Stimulated activated CD4-positive, alpha-beta T cell treated with anti-CD3 and anti-CD28 coated beads, Interleukin-1b, Interleukin-23, amount 100 ng/mL, for 1 hour (primary cell): Measurements from ENCODE around the gene FTHL17.

ENCODE experiments used
- DNase-seq, 2 donors: peaks; one replicate each; pipeline ENCODE4 v3.0.0-alpha.2; 2020; ENCODE audit warnings: low read depth in 2 of 2

Gene FTHL17

GRCh38 chrX:31071725-31072124 lies at the start of gene FTHL17:
TSS of gene FTHL17 (minus strand) at chrX:31072041. CDS start at chrX:31071953, 88 bp downstream.
- DNase-seq: no peak

- DNase-seq: no peak
Observed at GRCh38 chrX:31117266-31117665, 45.4 kb upstream of the FTHL17 start.

- DNase-seq: no peak
Observed at GRCh38 chrX:31115398-31115797, 43.6 kb upstream of the FTHL17 start.

- no peak for DNase-seq
Observed at GRCh38 chrX:31114858-31115257, 43.0 kb upstream of the FTHL17 start.

- no peak for DNase-seq
Observed at GRCh38 chrX:31112226-31112999, 40.6 kb upstream of the FTHL17 start.

GRCh38 chrX:31110657-31111056 lies 38.8 kb upstream of the FTHL17 start:
- no peak for DNase-seq

GRCh38 chrX:31099536-31100090 lies 27.8 kb upstream of the FTHL17 start:
- DNase-seq: no peak

GRCh38 chrX:31098079-31098478 lies 26.2 kb upstream of the FTHL17 start:
- no peak for DNase-seq

GRCh38 chrX:31093639-31093975 lies 21.8 kb upstream of the FTHL17 start:
- no peak for DNase-seq

- DNase-seq: no peak
Observed at GRCh38 chrX:31092970-31093638, 21.3 kb upstream of the FTHL17 start.

- DNase-seq: no peak
Observed at GRCh38 chrX:31092476-31092875, 20.6 kb upstream of the FTHL17 start.

- DNase-seq: no peak
Observed at GRCh38 chrX:31091819-31092218, 20.0 kb upstream of the FTHL17 start.

GRCh38 chrX:31074522-31074921 lies 2.7 kb upstream of the FTHL17 start:
- no peak for DNase-seq

GRCh38 chrX:31071262-31071661 lies 579 bp downstream of the FTHL17 start:
- DNase-seq: no peak

GRCh38 chrX:31070057-31070468 lies 1.8 kb downstream of the FTHL17 start:
- DNase-seq: no peak

GRCh38 chrX:31063114-31063513 lies 8.7 kb downstream of the FTHL17 start:
- no peak for DNase-seq

- no peak for DNase-seq
Observed at GRCh38 chrX:31061091-31061490, 10.8 kb downstream of the FTHL17 start.

- DNase-seq: no peak
Observed at GRCh38 chrX:31060016-31060415, 11.8 kb downstream of the FTHL17 start.

GRCh38 chrX:31058284-31058683 lies 13.6 kb downstream of the FTHL17 start:
- no peak for DNase-seq

- no peak for DNase-seq
Observed at GRCh38 chrX:31057691-31058090, 14.2 kb downstream of the FTHL17 start.

GRCh38 chrX:31057291-31057690 lies 14.6 kb downstream of the FTHL17 start:
- no peak for DNase-seq

- DNase-seq: no peak
Observed at GRCh38 chrX:31053621-31054020, 18.2 kb downstream of the FTHL17 start.

- DNase-seq: no peak
Observed at GRCh38 chrX:31039327-31039711, 32.5 kb downstream of the FTHL17 start.
